Psoas muscle (tissue), 8 donors: ENCODE measurements around the gene ATP5PO. TPM values are rescaled to one million over a fixed set of nuclear protein-coding genes. Genes with fewer than 3 reads are reported as not detected.

Source experiments
- ATAC-seq, 4 donors: fragments of 200-7000 bp; cut with Tn5 transposase; one replicate each; pipeline ENCODE4 v1.9.1; 2020; ENCODE audit warnings: moderate library complexity in 3 of 4, mild to moderate bottlenecking in 2 of 4
- DNase-seq, 2 donors: peaks; one replicate each; pipeline ENCODE4 v3.0.0-alpha.2; 2020
- H3K27ac ChIP-seq: fragments of 200-600 bp; one replicate; pipeline ENCODE4 v1.8.0; 2022
- H3K27me3 ChIP-seq, 3 donors: fragments of 200-600 bp in 1 of 3; one replicate each; pipeline versions ENCODE4 v1.6.1 to v1.8.0; 2013 to 2022; ENCODE audit warnings: low read length in 2 of 3, mild to moderate bottlenecking in 2 of 3, moderate library complexity in 1 of 3; ENCODE audit not compliant: insufficient read depth in 3 of 3
- H3K36me3 ChIP-seq, 2 donors: fragments of 200-600 bp in 1 of 2; one replicate each; pipeline versions ENCODE4 v1.6.1 to v1.8.0; 2013 to 2022; ENCODE audit warnings: low read depth in 1 of 2, mild to moderate bottlenecking in 1 of 2, moderate library complexity in 1 of 2; ENCODE audit not compliant: insufficient read depth in 1 of 2
- H3K4me1 ChIP-seq: fragments of 200-600 bp; one replicate; pipeline ENCODE4 v1.8.0; 2022
- H3K4me3 ChIP-seq: fragments of 200-600 bp; one replicate; pipeline ENCODE4 v1.8.0; 2022; ENCODE audit warnings: mild to moderate bottlenecking
- H3K9me3 ChIP-seq: fragments of 200-600 bp; one replicate; pipeline ENCODE4 v1.8.0; 2022
- CTCF ChIP-seq: fragments of 200-600 bp; IDR thresholded peaks from one replicate; pipeline ENCODE4 v1.8.0; 2022; ENCODE audit warnings: antibody characterized with exemption
- WGBS, 3 donors: extraction: QIAGEN DNeasy Blood & Tissue Kit; methylation state at CpG; one replicate each; pipeline versions ENCODE4 v1.1.6 to v1.1.7; 2013; 5-methylcytosine and 5-hydroxymethylcytosine counted together
- intact Hi-C, 2 donors: fragments of 100-400 bp; cut with DNase I; formaldehyde crosslinking; loops; one replicate each; pipeline versions ENCODE4 v1.11.0 to v1.14.2; 2022
- polyA plus RNA-seq, 3 donors: library from polyadenylated mRNA; stranded (reverse); fragments of 200-250 nt; gene quantifications; one replicate each; pipeline ENCODE4 v1.2.3, GENCODE V29; 2013
- total RNA-seq, 4 donors: library from RNA; stranded (reverse); fragmentation: NEBNext Ultra II Directional in 2 of 4; extraction: Animal tissue kit (Norgen Biotek cat#: 25700) in 2 of 4; gene quantifications; one replicate each; pipeline versions ENCODE4 v1.2.1 to v1.2.4, GENCODE V29; 2021 to 2023
- donor health status: healthy with polysubstance abuse.
- donor health status: DM: no; HTN: no; CAD: no; lungs with moderate emphysema.
- donor health status: Bipolar disorder and iron deficiency.
- donor health status: healthy.
- donor health status: DM: yes; HTN: yes; CAD: no.
- donor health status: DM: no; HTN: no; CAD: no.
- donor health status: DM: no; HTN: no; CAD: no.
- donor health status: DM: yes; HTN: yes; CAD: no.

ATP5PO gene
- total and polyA plus RNA-seq, 7 donors = 294 to 680 (median 473) TPM

GRCh38 chr21:33897098-33897497 lies 18.5 kb downstream of the ATP5PO start:
- WGBS, 3 donors = 82 to 84% (median 83%) methylated on average over 5 of the region's 5 CpGs
- H3K27me3 ChIP-seq = no peaks in the 10 kb centered on the region
- no peak for ATAC-seq
- no peak overlapping the region for H3K4me3 ChIP-seq
- intact Hi-C loops = loop anchor here in 1 of 2 donors (5.0 kb wide), 1 partner anchor 70 kb away; no protein-coding TSS in a partner anchor
- H3K27ac ChIP-seq = no peak overlapping the region
- no peak for TF ChIP-seq CTCF
- H3K9me3 ChIP-seq = no peaks in the 10 kb centered on the region
- H3K4me1 ChIP-seq = peaks cover 11% of the 10 kb centered on the region
- no peak for DNase-seq
- peaks cover 0 to 33% of the 10 kb centered on the region in 2 donors for H3K36me3 ChIP-seq

- 79 to 86% (median 82%) methylated on average over 6 of the region's 6 CpGs for WGBS, 3 donors
- intact Hi-C loops = loop anchor here in 1 of 2 donors (5.0 kb wide), 1 partner anchor 69 kb away; no protein-coding TSS in a partner anchor
- Histone ChIP-seq H3K36me3 (peaks cover 0 to 30% of the 10 kb centered on the region in 2 donors), H3K4me3 (no peak overlapping the region), H3K9me3 (no peaks in the 10 kb centered on the region), H3K4me1 (peaks cover 11% of the 10 kb centered on the region), H3K27me3 (no peaks in the 10 kb centered on the region), H3K27ac (no peak overlapping the region)
- DNase-seq = no peak
- ATAC-seq = no peak
- no peak for TF ChIP-seq CTCF
Observed at GRCh38 chr21:33896691-33897090, 18.9 kb downstream of the ATP5PO start.

GRCh38 chr21:33895356-33895755 lies 20.2 kb downstream of the ATP5PO start:
- peak overlapping the region; percentile 61 for H3K4me3 ChIP-seq
- WGBS, 3 donors = 81 to 96% (median 83%) methylated on average over 28 of the region's 28 CpGs

GRCh38 chr21:33894736-33895288 lies 20.8 kb downstream of the ATP5PO start:
- Histone ChIP-seq H3K4me1 (peaks cover 11% of the 10 kb centered on the region), H3K27me3 (no peaks in the 10 kb centered on the region), H3K27ac (no peak overlapping the region), H3K9me3 (no peaks in the 10 kb centered on the region), H3K4me3 (peak overlapping the region; percentile 61), H3K36me3 (peaks cover 0 to 13% of the 10 kb centered on the region in 2 donors)
- peak; percentile 67 for TF ChIP-seq CTCF
- peak; percentile 78 to 79 for DNase-seq
- ATAC-seq = peak; percentile 81 to 92 (median 89)
- 2 to 3% (median 3%) methylated on average over 20 of the region's 20 CpGs for WGBS, 3 donors
- intact Hi-C loops = loop anchor here in 1 of 2 donors (5.0 kb wide), 1 partner anchor 68 kb away; no protein-coding TSS in a partner anchor

More at GRCh38 chr21:33895356-33895755, 20.2 kb downstream of the ATP5PO start:
- DNase-seq (no peak), ATAC-seq (no peak)
- TF ChIP-seq CTCF = no peak
- Histone ChIP-seq H3K4me1 (peaks cover 11% of the 10 kb centered on the region), H3K9me3 (no peaks in the 10 kb centered on the region), H3K36me3 (peaks cover 0 to 18% of the 10 kb centered on the region in 2 donors), H3K27ac (no peak overlapping the region), H3K27me3 (no peaks in the 10 kb centered on the region)
- intact Hi-C loops = loop anchor here in 1 of 2 donors (5.0 kb wide), 1 partner anchor 68 kb away; no protein-coding TSS in a partner anchor
